ENCODE data around the gene DAPK3.

DNA sequence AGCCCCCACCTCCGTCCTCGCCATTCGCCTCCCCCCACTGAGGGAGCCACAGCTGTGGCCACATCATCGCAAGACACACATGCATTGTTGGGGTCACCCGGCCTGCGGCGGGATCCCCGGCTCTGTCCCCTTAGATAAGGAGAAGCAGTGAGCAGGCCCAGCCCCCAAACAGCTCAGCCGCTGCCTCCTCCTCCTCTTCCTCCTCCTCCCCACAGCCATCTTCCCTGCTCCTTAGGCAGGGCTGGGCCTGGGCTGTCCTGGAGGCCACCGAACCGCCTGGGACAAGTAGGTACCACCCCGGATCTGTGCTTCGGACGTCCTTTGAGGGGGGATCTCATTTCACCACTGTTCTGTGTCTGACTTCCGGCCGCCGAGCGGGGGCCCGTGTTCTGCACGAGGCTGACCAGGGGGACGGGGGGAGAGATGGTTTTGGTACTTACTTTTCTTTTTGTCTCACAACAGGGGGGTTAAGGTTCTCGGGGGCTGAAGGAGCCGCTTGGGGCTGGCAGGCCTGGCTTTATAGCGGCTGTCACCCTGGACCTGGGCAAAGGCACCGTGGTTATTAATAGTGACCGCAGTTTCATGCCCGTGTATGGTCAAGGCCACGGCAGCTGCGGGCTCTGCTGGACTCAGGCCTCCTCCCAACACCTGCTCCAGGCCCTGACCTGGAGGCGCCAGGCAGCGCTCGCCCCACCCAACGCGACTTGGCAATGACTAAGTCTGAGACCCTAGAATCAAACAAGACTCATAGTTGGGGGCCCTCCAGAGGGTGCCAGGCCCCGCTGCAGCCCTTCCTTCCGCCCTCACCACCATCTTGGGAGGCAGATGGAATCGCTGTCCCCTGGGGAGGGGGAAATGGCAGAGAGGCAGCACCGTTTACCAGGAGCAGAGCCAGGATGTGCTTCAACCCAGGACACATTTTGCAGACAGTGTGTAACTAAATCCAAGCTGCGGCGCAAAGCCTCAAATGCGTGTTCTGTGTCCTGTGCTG, 19.7 kb downstream of the DAPK3 start:
- TF ChIP-seq, protein P1, sequence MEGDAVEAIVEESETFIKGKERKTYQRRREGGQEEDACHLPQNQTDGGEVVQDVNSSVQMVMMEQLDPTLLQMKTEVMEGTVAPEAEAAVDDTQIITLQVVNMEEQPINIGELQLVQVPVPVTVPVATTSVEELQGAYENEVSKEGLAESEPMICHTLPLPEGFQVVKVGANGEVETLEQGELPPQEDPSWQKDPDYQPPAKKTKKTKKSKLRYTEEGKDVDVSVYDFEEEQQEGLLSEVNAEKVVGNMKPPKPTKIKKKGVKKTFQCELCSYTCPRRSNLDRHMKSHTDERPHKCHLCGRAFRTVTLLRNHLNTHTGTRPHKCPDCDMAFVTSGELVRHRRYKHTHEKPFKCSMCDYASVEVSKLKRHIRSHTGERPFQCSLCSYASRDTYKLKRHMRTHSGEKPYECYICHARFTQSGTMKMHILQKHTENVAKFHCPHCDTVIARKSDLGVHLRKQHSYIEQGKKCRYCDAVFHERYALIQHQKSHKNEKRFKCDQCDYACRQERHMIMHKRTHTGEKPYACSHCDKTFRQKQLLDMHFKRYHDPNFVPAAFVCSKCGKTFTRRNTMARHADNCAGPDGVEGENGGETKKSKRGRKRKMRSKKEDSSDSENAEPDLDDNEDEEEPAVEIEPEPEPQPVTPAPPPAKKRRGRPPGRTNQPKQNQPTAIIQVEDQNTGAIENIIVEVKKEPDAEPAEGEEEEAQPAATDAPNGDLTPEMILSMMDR (conservative IDR thresholded peaks at IDR 0.05): no peak
- no peak for TF ChIP-seq EZH2 (IDR thresholded peaks at IDR 0.05; ENCODE audit: low read depth)

All from PC-9 (cell line).